IMR-90 (cell line): ENCODE data around the gene ARHGEF39. TPM values are rescaled to one million over a fixed set of nuclear protein-coding genes. Genes with fewer than 3 reads are reported as not detected.

ENCODE experiments used
- ATAC-seq: fragments of 200-7000 bp; cut with Tn5 transposase; 2 replicates; pipeline ENCODE4 v1.9.1; 2020; ENCODE audit warnings: low read depth, mild to moderate bottlenecking, moderate library complexity
- BruUV-seq: library from RNA; stranded (reverse); fragments of 400-500 nt; replicated peaks from 2 replicates; lab custom pipeline; 2021; lab: Mats Ljungman, UMichigan
- CTCF ChIA-PET: fragments of 300-600 bp; formaldehyde crosslinking; extraction: SDS; loops from one replicate; lab custom pipeline; 2021; ENCODE audit warnings: antibody characterized with exemption; lab: Yijun Ruan, JAX
- POLR2A ChIA-PET: fragments of 300-600 bp; sonication (Branson Sonifier 250); formaldehyde crosslinking; loops from one replicate; lab custom pipeline; 2022; ENCODE audit warnings: antibody characterized with exemption; ENCODE audit not compliant: unreplicated experiment; lab: Charles Lee
- DNase-seq: peaks from one replicate; pipeline ENCODE4 v3.0.0; 2013
- H2AFZ ChIP-seq: replicated peaks from 2 replicates; pipeline ENCODE3; 2013; ENCODE audit warnings: low read length, mild to moderate bottlenecking; ENCODE audit not compliant: poor library complexity
- H2AK5ac ChIP-seq: 2 replicates; pipeline ENCODE4 v1.6.1; 2013; ENCODE audit warnings: low read depth, low read length, inconsistent platforms
- H2AK9ac ChIP-seq: replicated peaks from 2 replicates; pipeline ENCODE3; 2013; ENCODE audit warnings: mild to moderate bottlenecking, low read depth, low read length, moderate library complexity; ENCODE audit not compliant: poor library complexity
- H2BK120ac ChIP-seq: 2 replicates; pipeline ENCODE4 v1.6.1; 2013; ENCODE audit warnings: low read depth, low read length, inconsistent platforms
- H2BK15ac ChIP-seq: 3 replicates; pipeline ENCODE4 v1.6.1; 2013; ENCODE audit warnings: low read depth, low read length, inconsistent platforms
- H2BK20ac ChIP-seq: 2 replicates; pipeline ENCODE4 v1.6.1; 2013; ENCODE audit warnings: low read depth, mild to moderate bottlenecking, inconsistent platforms, low read length, moderate library complexity
- H2BK5ac ChIP-seq: 2 replicates; pipeline ENCODE4 v1.6.1; 2013; ENCODE audit warnings: mild to moderate bottlenecking, low read depth, low read length, inconsistent platforms; ENCODE audit not compliant: poor library complexity, severe bottlenecking
- H3K14ac ChIP-seq: replicated peaks from 2 replicates; pipeline ENCODE4 v1.6.1; 2013; ENCODE audit warnings: low read depth, low read length, inconsistent platforms
- H3K18ac ChIP-seq: 2 replicates; pipeline ENCODE4 v1.6.1; 2013; ENCODE audit warnings: low read depth, low read length, control low read depth
- H3K23ac ChIP-seq: 2 replicates; pipeline ENCODE4 v1.6.1; 2013; ENCODE audit warnings: low read depth, low read length, inconsistent platforms
- H3K27ac ChIP-seq: 2 replicates; pipeline ENCODE4 v1.5.1; 2013; ENCODE audit warnings: mild to moderate bottlenecking, control low read depth, low read length; ENCODE audit not compliant: insufficient read depth
- H3K27me3 ChIP-seq: 2 replicates; pipeline ENCODE4 v1.6.1; 2013; ENCODE audit warnings: low read length; ENCODE audit not compliant: control insufficient read depth, insufficient read depth
- H3K36me3 ChIP-seq: 2 replicates; pipeline ENCODE4 v1.6.1; 2013; ENCODE audit warnings: low read length, mixed read lengths; ENCODE audit not compliant: control insufficient read depth, insufficient read depth
- H3K4ac ChIP-seq: 2 replicates; pipeline ENCODE4 v1.6.1; 2013; ENCODE audit warnings: low read depth, low read length, inconsistent platforms
- H3K4me1 ChIP-seq: 2 replicates; pipeline ENCODE4 v1.6.1; 2013; ENCODE audit warnings: low read length, mixed read lengths; ENCODE audit not compliant: control insufficient read depth, insufficient read depth
- H3K4me2 ChIP-seq: 2 replicates; pipeline ENCODE4 v1.6.1; 2013; ENCODE audit warnings: low read depth, mild to moderate bottlenecking, control low read depth, low read length, moderate library complexity
- H3K4me3 ChIP-seq: 2 replicates; pipeline ENCODE4 v1.5.1; 2013; ENCODE audit warnings: low read depth, mild to moderate bottlenecking, control low read depth, low read length, moderate library complexity; ENCODE audit not compliant: insufficient read depth
- H3K56ac ChIP-seq: 2 replicates; pipeline ENCODE4 v1.6.1; 2013; ENCODE audit warnings: low read length, inconsistent platforms; ENCODE audit not compliant: insufficient read depth; ENCODE audit errors: extremely low read depth
- H3K79me1 ChIP-seq, 2 experiments: 2 replicates each; pipeline ENCODE4 v1.6.1; 2013; ENCODE audit warnings: low read length in 2 of 2, inconsistent platforms in 1 of 2, low read depth in 1 of 2
- H3K9ac ChIP-seq: 2 replicates; pipeline ENCODE4 v1.6.1; 2013; ENCODE audit warnings: low read depth, low read length, control low read depth
- H3K9me1 ChIP-seq: 2 replicates; pipeline ENCODE4 v1.6.1; 2013; ENCODE audit warnings: low read length, inconsistent platforms; ENCODE audit not compliant: insufficient read depth
- H3K9me3 ChIP-seq: 2 replicates; pipeline ENCODE4 v1.6.1; 2013; ENCODE audit warnings: low read length; ENCODE audit not compliant: control insufficient read depth, insufficient read depth
- H4K20me1 ChIP-seq: 2 replicates; pipeline ENCODE4 v1.6.1; 2013; ENCODE audit warnings: low read length, inconsistent platforms; ENCODE audit not compliant: insufficient read depth
- H4K5ac ChIP-seq: 2 replicates; pipeline ENCODE4 v1.6.1; 2013; ENCODE audit warnings: mild to moderate bottlenecking, low read depth, low read length, control low read depth
- H4K8ac ChIP-seq, 2 experiments: 2 replicates each; pipeline ENCODE4 v1.6.1; 2013; ENCODE audit warnings: low read depth in 2 of 2, low read length in 2 of 2, control low read depth in 1 of 2, inconsistent platforms in 1 of 2
- H4K91ac ChIP-seq: 2 replicates; pipeline ENCODE4 v1.6.1; 2013; ENCODE audit warnings: low read depth, low read length, inconsistent platforms; ENCODE audit not compliant: insufficient read depth
- BHLHE40 ChIP-seq: fragments of 150-350 bp; IDR thresholded peaks from 2 replicates; pipeline ENCODE4 v1.6.1; 2016; ENCODE audit warnings: mild to moderate bottlenecking, low read depth, low read length
- CEBPB ChIP-seq: IDR thresholded peaks from 2 replicates; pipeline ENCODE4 v1.6.1; 2012; ENCODE audit warnings: low read depth, low read length, improper control_type of control experiment
- CHD1 ChIP-seq: IDR thresholded peaks from 2 replicates; pipeline ENCODE4 v1.6.1; 2012; ENCODE audit warnings: low read depth, low read length, improper control_type of control experiment
- CTCF ChIP-seq: conservative IDR thresholded peaks from 2 replicates; pipeline ENCODE4 v1.5.1; 2012; ENCODE audit warnings: mild to moderate bottlenecking, low read depth, low read length, improper control_type of control experiment
- ELK1 ChIP-seq: fragments of 150-350 bp; IDR thresholded peaks from 2 replicates; pipeline ENCODE4 v1.6.1; 2016; ENCODE audit warnings: low read depth, mild to moderate bottlenecking, low read length, moderate library complexity, borderline replicate concordance
- FOS ChIP-seq: fragments of 150-350 bp; IDR thresholded peaks from 2 replicates; pipeline ENCODE4 v1.6.1; 2016; ENCODE audit warnings: low read depth, low read length
- MAFK ChIP-seq: IDR thresholded peaks from 2 replicates; pipeline ENCODE4 v1.6.1; 2012; ENCODE audit warnings: low read depth, low read length, improper control_type of control experiment
- MAZ ChIP-seq: IDR thresholded peaks from 2 replicates; pipeline ENCODE4 v1.6.1; 2012; ENCODE audit warnings: low read depth, mild to moderate bottlenecking, low read length, improper control_type of control experiment, moderate library complexity, borderline replicate concordance
- NFE2L2 ChIP-seq: fragments of 150-350 bp; IDR thresholded peaks from 2 replicates; pipeline ENCODE4 v1.6.1; 2016; ENCODE audit warnings: low read depth, mild to moderate bottlenecking, low read length
- POLR2A ChIP-seq: IDR thresholded peaks from 2 replicates; pipeline ENCODE4 v1.6.1; 2012; ENCODE audit warnings: mild to moderate bottlenecking, low read depth, low read length
- RAD21 ChIP-seq: IDR thresholded peaks from 2 replicates; pipeline ENCODE4 v1.6.1; 2012; ENCODE audit warnings: low read length, improper control_type of control experiment
- RCOR1 ChIP-seq: IDR thresholded peaks from 2 replicates; pipeline ENCODE4 v1.6.1; 2012; ENCODE audit warnings: mild to moderate bottlenecking, low read length, improper control_type of control experiment; ENCODE audit not compliant: insufficient replicate concordance
- RFX5 ChIP-seq: IDR thresholded peaks from 2 replicates; pipeline ENCODE4 v1.8.0; 2012; ENCODE audit warnings: low read depth, mild to moderate bottlenecking, low read length, moderate library complexity
- SMC3 ChIP-seq: fragments of 150-350 bp; IDR thresholded peaks from 2 replicates; pipeline ENCODE4 v1.6.1; 2016; ENCODE audit warnings: low read depth, mild to moderate bottlenecking, antibody characterized with exemption, low read length, moderate library complexity
- USF2 ChIP-seq: fragments of 150-350 bp; IDR thresholded peaks from 2 replicates; pipeline ENCODE4 v1.6.1; 2017; ENCODE audit warnings: mild to moderate bottlenecking, antibody characterized with exemption, low read length, low read depth
- WGBS, 2 experiments: methylation state at CpG; one replicate each; pipeline versions ENCODE4 v1.1.5 to v1.1.7; 2013; ENCODE audit warnings: missing lambda C conversion rate in 2 of 2; ENCODE audit not compliant: insufficient read length in 1 of 2; ENCODE audit errors: extremely low coverage in 2 of 2; 5-methylcytosine and 5-hydroxymethylcytosine counted together
- dilution Hi-C: fragments of 300-500 bp; cut with HindIII; formaldehyde crosslinking; loops from one replicate; pipeline ENCODE4 v1.14.3; 2018; ENCODE audit warnings: low sequenced_read_pairs; ENCODE audit not compliant: unreplicated experiment
- in situ Hi-C: fragments of 300-500 bp; cut with MboI; formaldehyde crosslinking; loops from 3 replicates; pipeline ENCODE4 v1.14.3; 2019; ENCODE audit warnings: low sequenced_read_pairs, inconsistent platforms, mixed read lengths
- intact Hi-C: fragments of 100-400 bp; cut with micrococcal nuclease; formaldehyde crosslinking; loops from 2 replicates; pipeline ENCODE4 v1.10.0; 2022
- polyA plus RNA-seq, 3 experiments: library from polyadenylated mRNA; depleted of rRNA; stranded (reverse); fragments of >200 nt; gene quantifications; 2 replicates each; pipeline ENCODE4 v1.2.3, GENCODE V29; 2012; ENCODE audit warnings: low replicate concordance in 1 of 3
- total RNA-seq: library from RNA; depleted of rRNA; stranded (reverse); fragments of >200 nt; gene quantifications from 2 replicates; pipeline ENCODE4 v1.2.3, GENCODE V29; 2012

Gene ARHGEF39
- total and polyA plus RNA-seq, 2 of the 4 experiments (the other 2 are of a cell fraction) = 2.5 to 2.8 TPM

- H2BK15ac ChIP-seq = no peak overlapping the region
- ChIA-PET CTCF (interaction anchor here (1.0 to 1.2 kb wide), 2 partner anchors 9 to 17 kb away, joined by 3 read pairs; no protein-coding TSS in a partner anchor), POLR2A (no interaction called here)
- H3K4me3 ChIP-seq = no peak overlapping the region
- H3K23ac ChIP-seq = no peak overlapping the region
- H3K4me2 ChIP-seq = no peak overlapping the region
- no peak overlapping the region for H4K91ac ChIP-seq
- no peaks in the 10 kb centered on the region for H3K9me1 ChIP-seq
- H3K18ac ChIP-seq = no peak overlapping the region
- no peak overlapping the region for H2AFZ ChIP-seq
- TF ChIP-seq USF2 (no peak), BHLHE40 (no peak), CTCF (no peak), MAFK (no peak), ELK1 (no peak), NFE2L2 (no peak), POLR2A (no peak), RAD21 (no peak), MAZ (no peak), FOS (no peak), SMC3 (no peak), CEBPB (no peak), CHD1 (no peak), RCOR1 (no peak), RFX5 (no peak)
- no peaks in the 10 kb centered on the region for H3K36me3 ChIP-seq
- no peak for ATAC-seq
- no peak overlapping the region for H4K8ac ChIP-seq
- H3K14ac ChIP-seq = no peak overlapping the region
- H2BK5ac ChIP-seq = no peak overlapping the region
- H2AK9ac ChIP-seq = no peak overlapping the region
- H2BK20ac ChIP-seq = no peak overlapping the region
- no peaks in the 10 kb centered on the region for H3K4me1 ChIP-seq
- H3K9ac ChIP-seq = no peak overlapping the region
- H2BK120ac ChIP-seq = no peak overlapping the region
- H3K9me3 ChIP-seq = peaks cover 2% of the 10 kb centered on the region; the same call in 1 of the 2 replicates
- DNase-seq = no peak
- H3K56ac ChIP-seq = no peak overlapping the region
- in situ Hi-C loops = no loop called here
- dilution Hi-C loops = no loop called here
- H4K20me1 ChIP-seq = no peaks in the 10 kb centered on the region
- intact Hi-C loops = no loop called here
- 90% methylated on average over 4 of the region's 5 CpGs; no CpG with 5 or more reads in 1 of the 2 experiments for WGBS, 2 experiments
- no peak overlapping the region for H3K27ac ChIP-seq
- no peak overlapping the region for H2AK5ac ChIP-seq
- H4K5ac ChIP-seq = no peak overlapping the region
- H3K4ac ChIP-seq = no peak overlapping the region
- no peaks in the 10 kb centered on the region; the same call in 1 of the 2 replicates for H3K27me3 ChIP-seq
- H3K79me1 ChIP-seq = no peaks in the 10 kb centered on the region
- BruUV-seq = no TSS peak
These were observed 35.4 kb downstream of the ARHGEF39 start for GRCh38 chr9:35629597-35629996.
